Smooth muscle cell (in vitro differentiated cells): Measurements from ENCODE around the gene OSBPL10. TPM values are rescaled to one million over a fixed set of nuclear protein-coding genes. Genes with fewer than 3 reads are reported as not detected.

ENCODE experiments used
- DNase-seq: peaks from one replicate; lab custom pipeline; 2025; ENCODE audit not compliant: unreplicated experiment; lab: John Stamatoyannopoulos, UW
- H2AFZ ChIP-seq: fragments of 200-600 bp; sonication (generic); 2 replicates; pipeline ENCODE4 v1.6.0; 2016; ENCODE audit warnings: antibody characterized with exemption, low read depth, mild to moderate bottlenecking
- H3F3A ChIP-seq: fragments of 200-600 bp; sonication (generic); 2 replicates; pipeline ENCODE4 v1.6.0; 2017; ENCODE audit warnings: antibody characterized with exemption, low read depth
- H3K27ac ChIP-seq: fragments of 200-600 bp; sonication (generic); 2 replicates; pipeline ENCODE4 v1.5.1; 2016; ENCODE audit warnings: low read depth, mild to moderate bottlenecking
- H3K27me3 ChIP-seq: fragments of 200-600 bp; sonication (generic); 2 replicates; pipeline ENCODE4 v1.6.1; 2016; ENCODE audit warnings: low read depth, mild to moderate bottlenecking
- H3K36me3 ChIP-seq: fragments of 200-600 bp; sonication (generic); 2 replicates; pipeline ENCODE4 v1.5.1; 2016; ENCODE audit warnings: low read depth
- H3K4me1 ChIP-seq: fragments of 200-600 bp; sonication (generic); 2 replicates; pipeline ENCODE4 v1.5.1; 2016; ENCODE audit warnings: low read depth
- H3K4me2 ChIP-seq: fragments of 200-600 bp; sonication (generic); 2 replicates; pipeline ENCODE4 v1.6.0; 2016; ENCODE audit warnings: mild to moderate bottlenecking
- H3K4me3 ChIP-seq: fragments of 200-600 bp; sonication (generic); 2 replicates; pipeline ENCODE4 v1.5.1; 2016; ENCODE audit warnings: mild to moderate bottlenecking
- H3K79me2 ChIP-seq: fragments of 200-600 bp; sonication (generic); 2 replicates; pipeline ENCODE4 v1.6.0; 2016; ENCODE audit warnings: low read depth, mild to moderate bottlenecking
- H3K9ac ChIP-seq: fragments of 200-600 bp; sonication (generic); 2 replicates; pipeline ENCODE4 v1.6.0; 2016; ENCODE audit warnings: low read depth
- H3K9me3 ChIP-seq: fragments of 200-600 bp; sonication (generic); replicated peaks from 2 replicates; pipeline ENCODE4 v1.5.1; 2016; ENCODE audit warnings: low read depth
- H4K20me1 ChIP-seq: fragments of 200-600 bp; sonication (generic); 2 replicates; pipeline ENCODE4 v1.6.0; 2016; ENCODE audit warnings: low read depth
- WGBS: methylation state at CpG from one replicate; pipeline ENCODE4 v1.1.7; 2016; ENCODE audit warnings: low lambda C conversion rate; 5-methylcytosine and 5-hydroxymethylcytosine counted together
- polyA plus RNA-seq: library from polyadenylated mRNA; unstranded; fragments of >200 nt; fragmentation: Nextera tagmentation; extraction: Ambion mirVana; gene quantifications from 2 replicates; pipeline ENCODE4 v1.2.1, GENCODE V29; 2016
- total RNA-seq: library from RNA; depleted of rRNA; stranded (reverse); fragments of >200 nt; gene quantifications from 2 replicates; pipeline ENCODE4 v1.2.3, GENCODE V29; 2014
- TF ChIP-seq, protein P1 (sequence below): fragments of 200-600 bp; sonication (generic); IDR thresholded peaks from 2 replicates; pipeline ENCODE4 v1.5.1; 2017; ENCODE audit warnings: borderline replicate concordance, mild to moderate bottlenecking, antibody characterized with exemption; ENCODE audit not compliant: insufficient read depth, poor library complexity, severe bottlenecking

Gene OSBPL10
- total and polyA plus RNA-seq, 2 experiments from 2014 or later = 48.9 to 91.5 TPM

DNA sequence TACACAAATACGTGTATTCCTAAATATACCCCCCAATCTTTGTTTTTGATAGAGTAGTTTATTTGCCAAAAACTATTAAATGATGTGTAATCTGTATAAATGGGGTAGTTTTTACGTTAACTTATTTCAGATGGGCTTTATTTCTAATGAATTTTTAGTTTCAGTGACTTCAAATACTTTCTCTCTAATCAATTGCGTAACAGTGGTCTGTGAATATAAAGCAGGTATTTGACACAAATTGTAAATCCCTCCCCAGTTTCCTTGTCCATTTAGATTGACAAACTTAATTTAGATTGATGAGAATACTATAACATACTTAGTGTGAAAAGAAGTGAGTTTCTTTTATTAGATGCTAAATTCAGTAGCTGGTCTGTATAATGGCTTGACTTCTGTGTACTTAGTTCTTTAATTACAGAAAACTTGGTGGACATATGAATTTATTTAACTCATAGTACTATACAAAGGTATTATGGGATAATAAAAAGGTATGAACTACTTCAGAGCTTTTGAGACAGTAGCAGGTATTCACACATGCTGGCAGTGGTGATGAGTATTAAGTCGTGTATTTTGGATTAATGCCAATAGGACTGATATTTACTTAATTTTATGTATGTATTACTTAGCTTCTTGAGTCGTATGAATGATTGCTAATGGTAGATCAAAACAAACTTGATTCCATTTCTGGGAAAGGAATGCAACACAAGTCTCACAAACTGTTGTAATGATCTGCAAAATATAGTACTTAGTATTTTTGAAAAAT, 366.7 kb downstream of the OSBPL10 start:
- Histone ChIP-seq H3K4me1 (no peaks in the 10 kb centered on the region), H3F3A (peaks cover 9% of the 10 kb centered on the region), H3K27ac (peak overlapping the region; percentile 90), H3K9ac (no peak overlapping the region), H3K4me2 (no peak overlapping the region), H2AFZ (no peak overlapping the region), H3K4me3 (no peak overlapping the region), H3K9me3 (no peaks in the 10 kb centered on the region), H3K36me3 (no peaks in the 10 kb centered on the region), H3K27me3 (no peaks in the 10 kb centered on the region), H4K20me1 (peaks cover 5% of the 10 kb centered on the region), H3K79me2 (peaks cover 32% of the 10 kb centered on the region)
- 94% methylated on average over 5 of the region's 5 CpGs for WGBS
- TF ChIP-seq, protein P1, sequence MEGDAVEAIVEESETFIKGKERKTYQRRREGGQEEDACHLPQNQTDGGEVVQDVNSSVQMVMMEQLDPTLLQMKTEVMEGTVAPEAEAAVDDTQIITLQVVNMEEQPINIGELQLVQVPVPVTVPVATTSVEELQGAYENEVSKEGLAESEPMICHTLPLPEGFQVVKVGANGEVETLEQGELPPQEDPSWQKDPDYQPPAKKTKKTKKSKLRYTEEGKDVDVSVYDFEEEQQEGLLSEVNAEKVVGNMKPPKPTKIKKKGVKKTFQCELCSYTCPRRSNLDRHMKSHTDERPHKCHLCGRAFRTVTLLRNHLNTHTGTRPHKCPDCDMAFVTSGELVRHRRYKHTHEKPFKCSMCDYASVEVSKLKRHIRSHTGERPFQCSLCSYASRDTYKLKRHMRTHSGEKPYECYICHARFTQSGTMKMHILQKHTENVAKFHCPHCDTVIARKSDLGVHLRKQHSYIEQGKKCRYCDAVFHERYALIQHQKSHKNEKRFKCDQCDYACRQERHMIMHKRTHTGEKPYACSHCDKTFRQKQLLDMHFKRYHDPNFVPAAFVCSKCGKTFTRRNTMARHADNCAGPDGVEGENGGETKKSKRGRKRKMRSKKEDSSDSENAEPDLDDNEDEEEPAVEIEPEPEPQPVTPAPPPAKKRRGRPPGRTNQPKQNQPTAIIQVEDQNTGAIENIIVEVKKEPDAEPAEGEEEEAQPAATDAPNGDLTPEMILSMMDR = no peak
- no peak for DNase-seq

DNA sequence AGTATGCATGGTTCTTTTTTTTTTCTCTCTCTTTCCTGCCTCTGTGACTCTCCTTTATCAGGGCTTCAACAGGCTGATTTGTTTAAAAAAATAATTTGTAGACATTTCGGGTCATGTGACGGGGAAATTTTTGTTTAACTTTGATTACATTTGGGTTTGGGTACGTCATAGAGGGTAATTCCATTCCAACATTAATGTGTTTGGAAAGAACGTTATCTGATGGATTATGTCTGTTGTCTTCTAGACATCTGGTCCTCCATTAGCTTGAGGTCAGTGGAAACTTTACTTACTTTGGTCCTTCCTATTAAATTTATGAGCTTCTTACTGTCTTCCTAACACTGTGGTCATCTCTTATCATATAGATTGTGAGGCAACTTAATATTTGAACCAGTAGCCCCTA, 367.4 kb downstream of the OSBPL10 start:
- Histone ChIP-seq H3K9ac (peak overlapping the region; percentile 58), H3K36me3 (no peaks in the 10 kb centered on the region), H3K27me3 (no peaks in the 10 kb centered on the region), H3K4me3 (no peak overlapping the region), H4K20me1 (peaks cover 5% of the 10 kb centered on the region), H3K9me3 (no peaks in the 10 kb centered on the region), H2AFZ (no peak overlapping the region), H3K27ac (peak overlapping the region; percentile 90), H3F3A (peaks cover 9% of the 10 kb centered on the region), H3K4me2 (peak overlapping the region; percentile 53), H3K4me1 (no peaks in the 10 kb centered on the region), H3K79me2 (peaks cover 32% of the 10 kb centered on the region)
- TF ChIP-seq, protein P1 = no peak
- WGBS = 48% methylated on average over 4 of the region's 4 CpGs
- DNase-seq = no peak

DNA sequence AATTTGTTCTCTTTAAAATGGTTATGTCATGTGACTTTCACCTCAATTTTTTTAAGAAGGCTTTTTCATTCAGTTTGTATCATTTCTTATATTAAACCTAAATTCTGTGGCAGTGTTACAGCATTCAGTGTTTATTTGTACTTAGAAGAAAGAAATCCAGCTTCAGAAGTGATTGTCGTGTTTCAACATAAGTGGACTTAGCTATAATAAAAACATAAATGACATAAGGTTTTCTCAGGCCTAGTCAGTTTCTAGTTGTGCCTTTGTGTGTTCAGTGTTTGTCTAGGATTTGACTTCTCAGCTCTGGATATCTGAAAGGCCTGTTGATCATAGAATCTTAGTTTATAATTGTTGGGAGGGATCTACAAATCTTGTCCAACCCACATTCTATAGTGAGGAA, 367.9 kb downstream of the OSBPL10 start:
- Histone ChIP-seq H3K27ac (peak overlapping the region; percentile 90), H3K4me3 (no peak overlapping the region), H3F3A (peaks cover 9% of the 10 kb centered on the region), H3K79me2 (peaks cover 32% of the 10 kb centered on the region), H3K36me3 (no peaks in the 10 kb centered on the region), H3K27me3 (no peaks in the 10 kb centered on the region), H3K9me3 (no peaks in the 10 kb centered on the region), H3K9ac (peak overlapping the region; percentile 58), H4K20me1 (peaks cover 5% of the 10 kb centered on the region), H3K4me1 (no peaks in the 10 kb centered on the region), H2AFZ (no peak overlapping the region), H3K4me2 (peak overlapping the region; percentile 53)
- TF ChIP-seq, protein P1 = no peak
- 38% methylated on average over 1 of the region's 1 CpG for WGBS
- DNase-seq = no peak

Other genes with a start within 250 kb of the OSBPL10 start
- 0.85 and 1.6 TPM in 2 replicates for gene ZNF860, start 488 bp upstream of the OSBPL10 start, total RNA-seq
- 0.91 and 1.2 TPM in 2 replicates for gene ZNF860, start 488 bp upstream of the OSBPL10 start, polyA plus RNA-seq
- gene GPD1L, start 125.4 kb upstream of the OSBPL10 start, total RNA-seq = 5.9 and 8.2 TPM in 2 replicates
- gene GPD1L, start 125.4 kb upstream of the OSBPL10 start, polyA plus RNA-seq = 3.6 and 4.1 TPM in 2 replicates